Retina (tissue), 1 donor: ENCODE measurements around the gene TMEM17.
A peak's percentile ranks its signal among the peaks of the same experiment; 100 is the strongest.

Source experiments
- DNase-seq: peaks from one replicate; pipeline ENCODE4 v3.0.0-alpha.2; 2016

TMEM17 gene

DNA sequence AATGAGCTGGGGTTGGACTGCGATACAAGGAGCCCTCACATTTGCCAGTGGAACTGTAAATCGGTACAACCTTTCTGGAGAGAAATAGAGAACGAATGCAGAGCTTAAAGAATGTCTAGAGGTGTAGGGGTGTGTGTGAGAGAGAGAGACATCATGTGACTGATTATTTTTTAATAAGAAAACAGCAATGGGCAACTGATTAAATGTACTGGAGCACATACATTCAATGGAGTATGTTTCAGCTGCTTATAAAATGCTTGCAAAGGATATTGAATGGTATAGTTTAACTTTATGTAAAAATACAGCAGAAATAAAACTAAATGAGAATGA is 391 bp upstream of the TMEM17 start:
- DNase-seq = no peak

DNA sequence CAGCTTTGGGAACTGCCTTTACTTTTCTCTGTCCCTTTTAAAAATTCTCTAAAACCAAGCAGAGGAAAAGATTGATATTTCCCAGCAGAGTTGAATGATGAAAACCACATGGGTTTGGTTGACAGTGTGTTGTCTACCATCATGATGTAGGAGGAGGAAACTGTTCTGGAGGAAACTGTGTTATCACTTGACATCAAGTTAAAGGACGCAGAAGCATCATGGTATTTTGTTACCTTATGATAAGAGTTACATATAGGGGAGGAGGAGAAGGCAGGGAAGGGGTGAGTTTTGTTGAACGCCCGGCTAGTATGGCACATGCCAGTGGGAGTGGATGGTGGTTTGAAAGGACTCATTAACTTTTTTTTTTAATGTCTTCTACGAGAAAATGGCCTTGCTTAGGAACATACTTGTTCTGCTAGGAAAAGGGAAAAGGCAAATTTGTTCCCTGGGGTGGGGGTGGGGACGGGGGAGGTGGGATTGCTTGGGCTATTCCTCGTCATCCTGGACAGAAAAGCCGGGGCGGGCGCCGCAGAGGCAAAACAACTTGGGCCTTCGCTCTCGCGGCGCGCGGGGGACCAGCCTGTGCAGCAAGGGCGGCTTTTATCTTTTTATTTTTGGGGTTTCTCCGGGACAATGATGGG is 766 bp downstream of the TMEM17 start:
- DNase-seq = no peak

DNA sequence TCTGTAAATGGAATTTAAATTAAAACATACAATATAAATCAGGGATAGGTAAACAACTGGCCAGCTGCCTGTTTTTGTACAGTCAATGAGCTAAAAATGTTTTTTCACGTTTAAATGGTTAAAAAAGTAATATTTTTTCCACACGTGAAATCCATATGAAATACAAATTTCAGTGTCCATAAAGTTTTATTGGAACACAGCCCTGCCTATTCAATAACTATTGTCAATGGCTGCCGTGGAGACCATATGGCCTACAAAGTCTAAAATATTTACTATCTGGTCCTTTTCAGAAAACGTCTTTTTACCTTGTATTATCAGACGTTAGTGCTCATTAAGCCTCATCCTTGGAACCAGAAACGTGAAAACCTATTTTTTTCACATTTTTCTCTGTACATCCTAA is 1.3 kb downstream of the TMEM17 start:
- no peak for DNase-seq

DNA sequence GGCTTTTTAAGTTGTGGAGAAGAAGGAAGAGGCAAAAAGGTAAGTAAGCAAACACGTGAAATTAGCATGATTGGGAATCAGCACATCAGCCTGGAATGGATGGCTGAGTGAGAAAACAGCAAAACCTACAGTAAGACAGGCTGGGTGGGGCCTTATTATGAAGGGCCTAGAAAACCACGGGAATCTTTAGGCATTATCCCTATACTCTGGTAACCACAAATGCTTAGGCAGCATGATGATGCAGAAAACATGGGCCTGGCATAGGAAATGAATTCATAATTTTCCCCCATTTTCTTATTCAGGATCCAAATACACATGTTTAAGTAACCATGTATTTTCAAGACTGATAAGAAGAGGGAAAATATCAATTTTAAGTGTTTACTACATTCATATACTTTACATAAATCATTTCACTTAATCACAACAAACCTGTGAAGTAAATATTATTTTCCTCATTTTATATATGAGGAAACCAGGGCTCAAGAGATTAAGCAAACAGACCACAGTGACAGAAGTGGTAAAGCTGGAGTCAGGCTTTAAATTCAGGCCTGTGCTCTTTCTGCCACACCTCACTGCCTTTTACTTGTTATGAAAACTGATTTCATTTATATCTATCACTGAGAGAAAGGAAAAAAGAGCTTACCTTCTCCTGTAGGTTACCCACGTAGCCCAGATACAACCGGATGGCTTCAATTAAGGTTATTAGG is 4.0 kb downstream of the TMEM17 start:
- DNase-seq = no peak

DNA sequence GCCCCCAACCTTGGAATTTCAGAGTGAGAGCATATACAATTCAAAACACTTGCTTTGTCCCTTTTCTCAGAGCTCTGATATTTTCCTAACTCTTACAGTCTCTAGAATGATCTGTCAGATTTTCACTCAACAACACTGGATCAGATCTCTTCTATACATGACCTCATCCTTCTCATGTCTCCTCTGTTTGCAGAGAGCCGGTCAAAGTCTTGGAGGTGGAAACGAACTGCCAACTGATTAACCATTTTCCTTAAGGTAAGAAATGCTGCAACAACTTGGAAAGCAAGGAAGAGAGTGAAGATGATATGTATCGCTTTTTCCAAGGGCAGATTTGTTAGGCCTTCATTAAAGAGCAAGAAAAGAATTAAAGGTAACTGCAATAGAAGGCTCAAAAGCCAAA is 4.9 kb downstream of the TMEM17 start:
- DNase-seq = no peak

DNA sequence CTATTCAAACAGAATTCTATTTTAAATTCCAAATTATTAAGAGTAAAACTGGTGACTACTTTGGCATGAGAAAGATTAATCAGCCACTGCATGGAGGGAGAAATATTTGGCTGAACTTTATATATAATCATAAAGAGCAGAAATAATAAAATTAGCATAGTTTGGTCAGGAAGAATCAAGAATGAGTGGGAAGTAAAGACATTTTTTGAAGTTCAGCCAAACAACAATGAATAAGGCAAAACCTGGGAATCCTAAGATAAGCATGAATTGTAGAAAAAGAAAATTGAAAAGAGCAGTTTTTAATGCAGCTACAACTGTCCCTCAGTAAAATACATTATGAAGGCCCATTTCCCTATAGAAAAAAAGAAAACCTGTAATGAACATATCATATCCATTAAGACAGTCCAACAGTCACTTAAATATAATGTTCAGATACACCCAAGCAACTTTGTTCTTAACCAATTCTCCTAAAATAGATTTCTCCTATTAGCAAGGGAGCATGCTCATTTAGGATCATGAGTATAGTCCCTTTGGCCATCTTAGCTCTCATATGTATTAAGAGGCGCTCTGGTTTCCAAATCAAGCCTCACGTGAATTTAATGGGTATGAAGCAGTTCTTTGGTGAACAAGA is 6.5 kb downstream of the TMEM17 start:
- no peak for DNase-seq

- no peak for DNase-seq
Measured at GRCh38 chr2:62498739-62499138, 7.3 kb downstream of the TMEM17 start.

DNA sequence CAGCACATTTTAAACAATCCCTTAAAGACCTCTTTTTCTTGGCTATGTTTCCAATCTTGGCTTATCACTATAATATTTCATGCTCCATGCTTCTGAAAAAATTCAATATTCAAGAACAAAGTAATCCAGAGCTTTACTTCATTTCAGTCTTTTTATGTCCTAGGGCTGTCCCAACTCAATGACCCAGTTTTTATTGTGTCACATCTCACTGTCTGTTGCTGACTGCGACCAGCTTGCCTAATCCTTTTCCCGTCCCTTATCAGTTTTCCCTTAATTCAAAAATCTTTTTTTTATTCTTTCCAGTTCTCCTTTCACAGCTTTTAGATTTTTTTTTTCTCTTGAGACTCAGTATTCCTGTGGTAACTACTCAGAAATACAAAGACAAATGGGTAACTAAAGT is 10.2 kb downstream of the TMEM17 start:
- DNase-seq = no peak

DNA sequence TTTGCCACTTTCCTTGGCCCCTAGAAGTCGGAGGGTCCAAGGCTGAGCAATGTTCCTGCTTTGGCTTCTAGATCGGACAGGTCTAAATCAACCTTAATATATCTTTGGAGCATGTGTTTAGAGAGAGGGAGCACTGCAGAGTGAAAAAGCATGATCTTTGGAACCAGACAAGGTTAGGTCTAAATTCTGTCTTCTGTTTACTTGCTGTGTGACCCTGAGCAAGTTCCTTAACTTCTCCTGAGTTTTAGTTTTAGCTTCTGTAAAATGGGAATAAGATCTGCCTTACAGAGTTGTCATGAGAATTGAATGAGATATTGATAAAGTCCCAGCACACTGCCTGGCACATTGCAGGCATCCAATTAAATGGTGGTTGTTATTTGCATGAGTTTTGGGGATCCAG is 13.9 kb downstream of the TMEM17 start:
- DNase-seq = no peak

- no peak for DNase-seq
Measured at GRCh38 chr2:62489702-62490101, 16.3 kb downstream of the TMEM17 start.

- no peak for DNase-seq
Measured at GRCh38 chr2:62489162-62489561, 16.8 kb downstream of the TMEM17 start.

- DNase-seq = no peak
Measured at GRCh38 chr2:62486439-62486765, 19.6 kb downstream of the TMEM17 start.

DNA sequence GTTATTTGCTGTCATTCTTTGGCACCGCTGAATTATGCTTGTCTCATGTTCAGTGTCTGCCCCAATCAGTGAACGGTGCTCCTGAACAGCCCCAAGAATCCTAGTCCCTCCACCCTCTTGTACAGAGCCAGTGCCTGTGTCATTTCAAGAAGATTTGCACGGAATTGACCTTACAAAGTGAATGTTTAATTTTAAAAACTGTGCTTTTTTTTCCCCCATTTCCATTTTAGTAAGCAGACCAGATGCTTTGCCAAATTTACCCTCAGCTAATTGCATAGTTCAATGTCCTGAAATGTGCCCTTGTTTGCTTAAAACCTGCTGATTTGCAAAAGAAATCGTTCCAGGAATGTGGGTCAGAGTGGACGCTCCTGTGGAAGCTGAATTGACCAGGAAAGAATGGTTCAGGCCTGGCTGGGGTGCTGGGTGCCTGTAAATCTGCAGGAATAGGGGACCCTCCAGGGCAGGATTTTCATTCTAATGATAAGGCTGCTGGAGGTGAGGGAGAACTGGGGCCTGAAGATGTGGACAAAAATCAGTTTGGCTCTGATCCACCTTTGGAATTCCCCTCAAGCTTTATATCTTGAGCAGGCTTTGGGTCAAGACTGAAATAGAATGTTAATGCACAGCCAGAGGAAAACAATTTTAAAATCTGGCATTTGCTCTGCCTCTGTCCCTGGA is 20.1 kb downstream of the TMEM17 start:
- no peak for DNase-seq

- no peak for DNase-seq
Measured at GRCh38 chr2:62482558-62483352, 23.2 kb downstream of the TMEM17 start.

GRCh38 chr2:62479917-62480316 is 26.1 kb downstream of the TMEM17 start:
- DNase-seq = no peak

GRCh38 chr2:62478093-62478580 is 27.9 kb downstream of the TMEM17 start:
- DNase-seq = no peak

GRCh38 chr2:62477573-62477972 is 28.4 kb downstream of the TMEM17 start:
- no peak for DNase-seq

- DNase-seq = peak; percentile 73
Measured at GRCh38 chr2:62475172-62476011, 30.6 kb downstream of the TMEM17 start.

- no peak for DNase-seq
Measured at GRCh38 chr2:62474176-62474575, 31.8 kb downstream of the TMEM17 start.

DNA sequence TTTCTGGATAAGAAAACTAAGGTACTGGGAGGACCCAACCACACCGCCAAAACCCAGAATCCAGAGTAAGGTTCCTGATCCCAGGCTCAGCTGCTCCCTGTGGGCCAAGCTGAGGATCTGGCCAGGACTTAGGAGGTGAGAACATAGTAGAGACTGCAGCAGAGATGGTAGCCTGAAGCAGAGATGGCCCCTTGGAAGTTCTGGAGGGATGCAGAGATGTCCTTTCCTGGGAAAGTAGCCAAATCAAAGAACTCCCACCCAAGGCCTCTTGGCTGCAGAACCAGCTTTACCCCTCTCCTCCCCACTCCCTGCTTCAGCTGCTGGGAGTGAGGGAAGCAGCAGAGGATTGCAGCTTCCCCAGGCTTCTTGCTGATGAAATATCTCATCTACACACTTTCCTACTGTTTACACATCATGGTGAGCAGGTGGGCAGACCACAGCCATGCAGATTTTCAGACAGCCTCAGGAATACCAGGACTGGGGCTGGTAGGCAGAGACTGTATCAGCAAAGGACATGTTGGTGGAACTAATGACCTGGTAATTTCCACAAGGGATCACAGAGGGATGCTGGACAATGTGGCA is 32.7 kb downstream of the TMEM17 start:
- no peak for DNase-seq

GRCh38 chr2:62472312-62472711 is 33.7 kb downstream of the TMEM17 start:
- DNase-seq = no peak

- no peak for DNase-seq
Measured at GRCh38 chr2:62471816-62472215, 34.2 kb downstream of the TMEM17 start.
